ENCODE measurements around the gene WNT11. TPM values are rescaled to one million over a fixed set of nuclear protein-coding genes. Genes with fewer than 3 reads are reported as not detected.

WNT11 gene
- total RNA-seq, 1 experiment from 2014 or later: not detected

- no peak overlapping the region for H4K5ac ChIP-seq (ENCODE audit: insufficient read length, low read depth, low read length)
- H3K4me2 ChIP-seq (ENCODE audit: insufficient read depth, insufficient read length, low read length): no peak overlapping the region
- H3K27me3 ChIP-seq (ENCODE audit: insufficient read depth, low read length): no peaks in the 10 kb centered on the region; the same call in none of the 2 replicates
- H2AK5ac ChIP-seq (ENCODE audit: insufficient read length, low read length): no peak overlapping the region
- no peak overlapping the region for H2AFZ ChIP-seq (ENCODE audit: low read length)
- no peak overlapping the region for H3K27ac Mint-ChIP-seq
- no peak overlapping the region for H3K23ac ChIP-seq (ENCODE audit: insufficient read length, low read depth, low read length)
- no peaks in the 10 kb centered on the region for H3K4me1 ChIP-seq (ENCODE audit: insufficient read depth, low read length)
- no peak overlapping the region for H3K56ac ChIP-seq (ENCODE audit: insufficient read length, low read depth, low read length)
- TF ChIP-seq CTCF (conservative IDR thresholded peaks at IDR 0.05): no peak
- no peak overlapping the region for H3T11ph ChIP-seq (ENCODE audit: low read length)
- H2BK120ac ChIP-seq (ENCODE audit: low read depth, low read length, poor library complexity, severe bottlenecking): no peak overlapping the region
- H2BK5ac ChIP-seq (ENCODE audit: insufficient read length, low read length): no peak overlapping the region
- H3K9ac ChIP-seq (ENCODE audit: extremely low read depth, insufficient read length, low read length): no peak overlapping the region
- no peak overlapping the region for H3K27ac ChIP-seq (ENCODE audit: insufficient read length, low read depth, low read length)
- H3K14ac ChIP-seq (ENCODE audit: insufficient read depth, low read length): no peak overlapping the region
- H4K20me1 ChIP-seq (ENCODE audit: control insufficient read depth, insufficient read depth, insufficient read length): no peaks in the 10 kb centered on the region
- peaks cover 16 to 17% of the 10 kb centered on the region in 2 experiments for H3K4me1 Mint-ChIP-seq
- no peak for DNase-seq
- H2BK12ac ChIP-seq (ENCODE audit: insufficient read length, low read depth, low read length): no peak overlapping the region
- no peak overlapping the region for H3K4ac ChIP-seq (ENCODE audit: low read depth, low read length)
- H4K91ac ChIP-seq (ENCODE audit: insufficient read length, low read depth, low read length): no peak overlapping the region
- no peak overlapping the region for H2BK15ac ChIP-seq (ENCODE audit: low read depth, low read length)
- WGBS (ENCODE audit: extremely low coverage, insufficient read length, low lambda C conversion rate): no CpG with 5 or more reads among the region's 4 CpGs
- no peak overlapping the region for H4K8ac ChIP-seq (replicated peaks; ENCODE audit: insufficient read length, low read depth, low read length)
- H3K9me3 ChIP-seq (ENCODE audit: control insufficient read depth, low read depth, low read length): no peaks in the 10 kb centered on the region
- H2BK20ac ChIP-seq (ENCODE audit: low read depth, low read length, poor library complexity, severe bottlenecking): no peak overlapping the region
- H3K4me3 Mint-ChIP-seq: no peak overlapping the region
- H3K18ac ChIP-seq (ENCODE audit: insufficient read length, low read depth, low read length): no peak overlapping the region
- no peaks in the 10 kb centered on the region for H3K9me3 Mint-ChIP-seq
- H3K36me3 Mint-ChIP-seq (ENCODE audit: insufficient read depth in 1 of 3, low read depth in 3 of 3): no peaks in the 10 kb centered on the region
- peaks cover 38% of the 10 kb centered on the region for H3K27me3 Mint-ChIP-seq (ENCODE audit: low read depth)
- no peaks in the 10 kb centered on the region for H3K79me2 ChIP-seq (ENCODE audit: insufficient read depth, low read length)
- no peaks in the 10 kb centered on the region for H3K23me2 ChIP-seq (ENCODE audit: insufficient read length, low read depth, low read length, poor library complexity, severe bottlenecking)
- no peaks in the 10 kb centered on the region for H3K79me1 ChIP-seq (ENCODE audit: insufficient read depth, low read depth, low read length, poor library complexity, severe bottlenecking)
These were observed 56.2 kb downstream of the WNT11 start for GRCh38 chr11:76150141-76150540.
